Fibroblast of mammary gland (primary cell): Measurements from ENCODE around the gene DYNLT5.
"Not testable (repeated sequence)": the region's sequence is repeated elsewhere in the genome, so short reads cannot be mapped to it uniquely, and the experiment has no call there.

ENCODE experiments used
- DNase-seq: peaks from one replicate; pipeline ENCODE4 v3.0.0-alpha.2; 2010; ENCODE audit warnings: low read depth
- H3K4me3 ChIP-seq: 2 replicates; pipeline ENCODE4 v1.5.1; 2011; ENCODE audit warnings: low read depth, mild to moderate bottlenecking, low read length, moderate library complexity; ENCODE audit not compliant: control insufficient read depth
- CTCF ChIP-seq: conservative IDR thresholded peaks from 2 replicates; pipeline ENCODE4 v1.5.1; 2011; ENCODE audit warnings: low read depth, low read length, inconsistent platforms; ENCODE audit not compliant: control insufficient read depth, insufficient read depth

DYNLT5 gene

GRCh38 chr1:66725885-66726665 is 26.2 kb upstream of the DYNLT5 start:
- peak; percentile 84 for DNase-seq
- TF ChIP-seq CTCF, result peak; percentile 100
- H3K4me3 ChIP-seq, result no peak overlapping the region

DNA sequence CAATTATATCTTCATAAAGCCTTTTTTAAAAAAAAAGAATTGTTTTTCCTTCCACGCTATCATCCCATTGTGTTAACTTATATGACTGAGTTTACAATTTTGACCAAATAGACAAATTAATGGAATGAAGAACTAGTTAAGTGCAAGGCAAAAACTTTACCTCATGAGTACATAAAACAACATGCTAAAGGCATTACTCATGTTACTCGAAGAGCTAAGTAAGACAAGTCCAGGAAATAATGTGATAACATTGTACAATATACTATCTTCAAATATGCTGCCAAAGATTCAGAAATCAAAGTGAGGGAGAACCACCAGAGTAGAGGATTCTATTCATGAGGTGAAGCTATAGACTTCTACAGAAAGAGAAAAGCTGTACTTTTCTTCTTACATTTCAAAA is 24.2 kb upstream of the DYNLT5 start:
- H3K4me3 ChIP-seq, result no peak overlapping the region
- TF ChIP-seq CTCF, result no peak
- DNase-seq, result peak; percentile 35

- DNase-seq, H3K4me3 ChIP-seq: not testable (repeated sequence)
These were observed 23.5 kb upstream of the DYNLT5 start for GRCh38 chr1:66728716-66729115.

DNA sequence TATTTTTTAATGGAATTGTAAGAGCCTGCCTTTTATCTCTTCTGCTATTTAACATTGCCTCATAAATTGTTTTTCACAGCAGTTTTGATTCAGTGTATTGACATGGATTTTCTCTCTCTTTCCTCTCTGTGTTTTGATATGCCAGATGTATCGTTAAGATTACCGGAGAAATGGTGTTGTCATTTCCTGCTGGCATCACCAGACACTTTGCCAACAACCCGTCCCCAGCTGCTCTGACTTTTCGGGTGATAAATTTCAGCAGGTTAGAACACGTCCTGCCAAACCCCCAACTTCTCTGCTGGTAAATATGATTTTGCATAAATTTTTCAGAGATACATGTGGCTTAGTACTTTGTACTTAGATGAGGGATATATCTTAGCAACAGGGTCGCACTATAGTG is 23.1 kb upstream of the DYNLT5 start:
- no peak overlapping the region for H3K4me3 ChIP-seq
- TF ChIP-seq CTCF, result no peak
- DNase-seq, result no peak

GRCh38 chr1:66729523-66729922 is 22.7 kb upstream of the DYNLT5 start:
- H3K4me3 ChIP-seq, result no peak overlapping the region
- no peak for DNase-seq
- no peak for TF ChIP-seq CTCF

GRCh38 chr1:66730462-66730861 is 21.8 kb upstream of the DYNLT5 start:
- DNase-seq, result no peak
- TF ChIP-seq CTCF, result no peak
- H3K4me3 ChIP-seq, result no peak overlapping the region

DNA sequence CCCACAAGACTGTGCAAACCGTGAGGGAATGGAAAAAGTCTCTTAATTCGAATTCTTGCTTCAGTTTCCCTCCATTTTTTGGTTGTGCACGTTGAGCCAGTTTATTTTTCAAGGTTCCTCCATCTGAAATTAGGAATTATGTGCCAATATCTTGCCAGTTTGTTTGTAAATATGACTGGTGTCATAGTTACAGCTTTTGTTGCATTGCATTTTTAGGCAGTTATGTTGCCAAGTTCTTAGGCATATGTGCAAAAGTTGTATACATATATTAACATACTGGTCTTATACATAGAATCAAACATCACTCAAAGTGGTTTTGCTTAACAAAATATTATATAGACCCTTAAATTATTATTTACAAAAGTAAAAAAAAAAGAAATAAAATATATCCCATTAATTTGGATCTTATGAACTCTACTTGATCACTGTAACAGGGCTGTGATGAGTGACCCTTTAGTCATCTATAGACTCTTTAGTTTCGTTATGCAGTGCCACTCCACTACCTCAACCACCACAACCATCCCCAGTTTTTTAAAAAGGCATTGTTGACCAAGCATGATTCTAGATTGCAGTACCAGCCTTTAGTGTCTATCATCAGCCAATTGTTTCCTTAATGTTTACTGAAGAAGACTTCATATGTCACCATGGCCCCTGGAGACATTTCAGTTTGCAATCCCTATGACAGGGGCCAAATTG is 20.9 kb upstream of the DYNLT5 start:
- no peak for TF ChIP-seq CTCF
- H3K4me3 ChIP-seq, result no peak overlapping the region
- DNase-seq, result no peak
